ENCODE data around the gene ASB12. TPM values are rescaled to one million over a fixed set of nuclear protein-coding genes. Genes with fewer than 3 reads are reported as not detected.

ASB12 gene
- total and polyA plus RNA-seq, 12 donors, result 0.19 to 0.95 (median 0.28) TPM; not detected in 5

GRCh38 chrX:64191281-64192010, 39.0 kb downstream of the ASB12 start:
- H3K27ac ChIP-seq, result no peak overlapping the region
- no peak for DNase-seq
- H3K4me1 ChIP-seq (replicated peaks in 1 of 2), result no peaks in the 10 kb centered on the region
- WGBS, 4 donors, result 86 to 97% (median 90%) methylated on average over 4 to 19 of the region's 19 CpGs
- H3K27me3 ChIP-seq, result no peaks in the 10 kb centered on the region
- intact Hi-C loops (cut with DNase I), result no loop called here
- H3K36me3 ChIP-seq (replicated peaks in 1 of 2), result no peaks in the 10 kb centered on the region
- TF ChIP-seq, protein P1, sequence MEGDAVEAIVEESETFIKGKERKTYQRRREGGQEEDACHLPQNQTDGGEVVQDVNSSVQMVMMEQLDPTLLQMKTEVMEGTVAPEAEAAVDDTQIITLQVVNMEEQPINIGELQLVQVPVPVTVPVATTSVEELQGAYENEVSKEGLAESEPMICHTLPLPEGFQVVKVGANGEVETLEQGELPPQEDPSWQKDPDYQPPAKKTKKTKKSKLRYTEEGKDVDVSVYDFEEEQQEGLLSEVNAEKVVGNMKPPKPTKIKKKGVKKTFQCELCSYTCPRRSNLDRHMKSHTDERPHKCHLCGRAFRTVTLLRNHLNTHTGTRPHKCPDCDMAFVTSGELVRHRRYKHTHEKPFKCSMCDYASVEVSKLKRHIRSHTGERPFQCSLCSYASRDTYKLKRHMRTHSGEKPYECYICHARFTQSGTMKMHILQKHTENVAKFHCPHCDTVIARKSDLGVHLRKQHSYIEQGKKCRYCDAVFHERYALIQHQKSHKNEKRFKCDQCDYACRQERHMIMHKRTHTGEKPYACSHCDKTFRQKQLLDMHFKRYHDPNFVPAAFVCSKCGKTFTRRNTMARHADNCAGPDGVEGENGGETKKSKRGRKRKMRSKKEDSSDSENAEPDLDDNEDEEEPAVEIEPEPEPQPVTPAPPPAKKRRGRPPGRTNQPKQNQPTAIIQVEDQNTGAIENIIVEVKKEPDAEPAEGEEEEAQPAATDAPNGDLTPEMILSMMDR (IDR thresholded peaks at IDR 0.05), result no peak
- no peak for TF ChIP-seq POLR2A (IDR thresholded peaks at IDR 0.05)
- no peak overlapping the region for H3K4me3 ChIP-seq
- no peaks in the 10 kb centered on the region for H3K9me3 ChIP-seq (replicated peaks in 1 of 3)

GRCh38 chrX:64190136-64190740, 40.2 kb downstream of the ASB12 start:
- intact Hi-C loops (cut with DNase I), result no loop called here
- no peaks in the 10 kb centered on the region for H3K36me3 ChIP-seq (replicated peaks in 1 of 2)
- DNase-seq, result no peak

DNA sequence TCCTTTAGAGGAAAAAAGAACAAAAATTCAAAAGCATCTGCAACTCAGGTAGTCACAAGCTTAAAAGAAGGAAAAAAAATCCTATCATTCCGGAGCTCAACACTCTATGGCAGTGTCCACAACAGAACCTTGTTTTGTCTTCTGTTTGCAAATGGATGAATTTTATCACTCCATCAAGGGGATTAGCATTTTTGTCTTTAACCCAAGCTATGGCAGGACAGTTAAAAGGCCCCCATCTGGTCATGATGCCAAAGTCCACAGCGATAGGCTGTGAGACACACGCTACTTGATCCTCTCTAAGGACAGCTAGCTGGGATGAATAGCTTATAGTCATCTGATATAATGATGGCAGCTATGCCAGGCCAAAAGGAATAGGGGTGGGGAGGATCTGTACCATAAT, 41.5 kb downstream of the ASB12 start:
- no peak for DNase-seq
- 92 to 100% (median 96%) methylated on average over 2 to 3 of the region's 3 CpGs for WGBS, 4 donors
- H3K4me3 ChIP-seq, result no peak overlapping the region
- H3K36me3 ChIP-seq (replicated peaks in 1 of 2), result no peaks in the 10 kb centered on the region
- H3K27me3 ChIP-seq, result no peaks in the 10 kb centered on the region
- H3K9me3 ChIP-seq (replicated peaks in 1 of 3), result no peaks in the 10 kb centered on the region
- TF ChIP-seq, protein P1 (IDR thresholded peaks at IDR 0.05), result no peak
- no peak for TF ChIP-seq POLR2A (IDR thresholded peaks at IDR 0.05)
- no peaks in the 10 kb centered on the region for H3K4me1 ChIP-seq (replicated peaks in 1 of 2)
- H3K27ac ChIP-seq, result no peak overlapping the region
- intact Hi-C loops (cut with DNase I), result no loop called here

More at GRCh38 chrX:64190136-64190740, 40.2 kb downstream of the ASB12 start:
- TF ChIP-seq POLR2A (IDR thresholded peaks at IDR 0.05), result no peak
- no peaks in the 10 kb centered on the region for H3K27me3 ChIP-seq
- H3K9me3 ChIP-seq (replicated peaks in 1 of 3), result no peaks in the 10 kb centered on the region
- 75 to 96% (median 79%) methylated on average over 7 to 10 of the region's 10 CpGs; no CpG with 5 or more reads in 1 of the 4 donors for WGBS, 4 donors
- no peaks in the 10 kb centered on the region for H3K4me1 ChIP-seq (replicated peaks in 1 of 2)
- H3K27ac ChIP-seq, result no peak overlapping the region
- no peak overlapping the region for H3K4me3 ChIP-seq

DNA sequence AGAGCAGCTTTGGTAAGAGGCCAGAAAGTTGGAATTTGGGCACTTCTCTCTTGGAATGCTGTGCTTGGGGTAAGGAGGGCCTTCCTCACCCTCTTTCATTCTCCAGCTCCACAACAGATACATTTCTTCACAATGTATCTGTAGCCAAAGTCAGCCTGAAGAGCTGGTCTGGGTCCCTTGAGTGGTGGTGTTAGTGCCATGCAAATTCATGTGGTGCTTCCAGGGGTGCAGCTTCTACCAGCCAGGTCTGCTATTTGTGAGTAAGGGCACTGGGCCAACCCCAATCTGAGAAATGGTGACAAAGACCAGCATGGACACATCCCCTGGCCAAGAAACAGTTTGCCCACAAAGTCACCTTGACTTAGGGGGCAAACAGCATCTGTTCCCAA, 42.7 kb downstream of the ASB12 start:
- intact Hi-C loops (cut with DNase I), result no loop called here

More for the DNA sequence above, 42.7 kb downstream of the ASB12 start:
- Histone ChIP-seq H3K9me3 (replicated peaks in 1 of 3) (no peaks in the 10 kb centered on the region), H3K36me3 (replicated peaks in 1 of 2) (no peaks in the 10 kb centered on the region), H3K27ac (no peak overlapping the region), H3K27me3 (no peaks in the 10 kb centered on the region), H3K4me3 (no peak overlapping the region), H3K4me1 (replicated peaks in 1 of 2) (no peaks in the 10 kb centered on the region)
- TF ChIP-seq POLR2A (IDR thresholded peaks at IDR 0.05), result no peak
- TF ChIP-seq, protein P1 (IDR thresholded peaks at IDR 0.05), result no peak
- no peak for DNase-seq

Measured in adrenal gland (tissue), 12 donors.